Adrenal gland (tissue), 12 donors: ENCODE data around the gene TENM4. TPM values are rescaled to one million over a fixed set of nuclear protein-coding genes. Genes with fewer than 3 reads are reported as not detected.

Source experiments
- DNase-seq, 7 donors: peaks; one replicate each; pipeline ENCODE4 v3.0.0-alpha.2; 2019 to 2020
- H3K27ac ChIP-seq, 5 donors: fragments of 200-600 bp; sonication (generic) in 4 of 5; 1 replicate in 3 of 5; 2 replicates in 2 of 5; pipeline versions ENCODE4 v1.5.1 to v1.8.0; 2016 to 2020; ENCODE audit warnings: mild to moderate bottlenecking in 1 of 5
- H3K27me3 ChIP-seq: fragments of 200-600 bp; 2 replicates; pipeline ENCODE4 v1.8.0; 2021
- H3K36me3 ChIP-seq, 2 donors: fragments of 200-600 bp; replicated peaks in 1 of 2; 1 replicate in 1 of 2; 2 replicates in 1 of 2; pipeline versions ENCODE4 v1.5.1 to v1.8.0; 2018 to 2022
- H3K4me1 ChIP-seq, 2 donors: fragments of 200-600 bp; replicated peaks in 1 of 2; 1 replicate in 1 of 2; 2 replicates in 1 of 2; pipeline versions ENCODE4 v1.5.1 to v1.8.0; 2018 to 2021
- H3K4me3 ChIP-seq, 4 donors: fragments of 200-600 bp; sonication (generic) in 3 of 4; one replicate each; pipeline ENCODE4 v1.5.1; 2016 to 2018
- H3K9me3 ChIP-seq, 3 donors: fragments of 200-600 bp; sonication (generic) in 1 of 3; replicated peaks in 1 of 3; 1 replicate in 2 of 3; 2 replicates in 1 of 3; pipeline versions ENCODE4 v1.5.1 to v1.8.0; 2016 to 2021
- CTCF ChIP-seq, 6 experiments: fragments of 450-650 bp in 4 of 6; fragments of 200-600 bp in 2 of 6; sonication (generic) in 1 of 6; IDR thresholded peaks; 1 replicate in 5 of 6; 2 replicates in 1 of 6; pipeline versions ENCODE4 v1.5.1 to v1.8.0; 2016 to 2021; ENCODE audit warnings: antibody characterized with exemption in 6 of 6, mild to moderate bottlenecking in 2 of 6, moderate library complexity in 1 of 6
- POLR2A ChIP-seq, 2 donors: fragments of 450-650 bp; IDR thresholded peaks; one replicate each; pipeline ENCODE4 v1.6.1; 2017; ENCODE audit warnings: antibody characterized with exemption in 2 of 2, mild to moderate bottlenecking in 2 of 2, moderate library complexity in 1 of 2
- WGBS, 4 donors: extraction: QIAGEN DNeasy Blood & Tissue Kit in 2 of 4; methylation state at CpG; one replicate each; pipeline versions ENCODE4 v1.1.5 to v1.1.7; 2013 to 2017; 5-methylcytosine and 5-hydroxymethylcytosine counted together
- intact Hi-C, 2 donors: fragments of 100-400 bp; cut with DNase I; formaldehyde crosslinking; loops; one replicate each; pipeline versions ENCODE4 v1.14.1 to v1.15.0; 2022 to 2023
- polyA plus RNA-seq, 3 donors: library from polyadenylated mRNA; stranded (reverse); fragments of 200-250 nt in 2 of 3; fragments of 350-450 nt in 1 of 3; fragmentation: Illumina TruSeq in 1 of 3; extraction: RNeasy Lipid Tissue Mini Kit (QIAGEN cat#74804) in 1 of 3; gene quantifications; one replicate each; pipeline ENCODE4 v1.2.3, GENCODE V29; 2013 to 2014
- total RNA-seq, 9 donors: library from RNA; depleted of rRNA in 4 of 9; stranded (reverse); fragments of >200 nt in 4 of 9; fragments of 120-200 nt in 1 of 9; fragmentation: NEBNext Ultra II Directional in 1 of 9; extraction: Animal tissue kit (Norgen Biotek cat#: 25700) in 1 of 9; gene quantifications; one replicate each; pipeline versions ENCODE4 v1.1.0 to v1.2.4, GENCODE V29; 2013 to 2023
- donor health status: healthy with polysubstance abuse.
- donor health status: Bipolar disorder and iron deficiency.
- donor health status: DM: yes; HTN: yes; CAD: no.
- donor health status: DM: no; HTN: no; CAD: no.
- donor health status: DM: no; HTN: no; CAD: no.
- donor health status: DM: yes; HTN: yes; CAD: no.

TENM4 gene
- total and polyA plus RNA-seq, 12 donors: 0.74 to 24.9 (median 6.7) TPM

DNA sequence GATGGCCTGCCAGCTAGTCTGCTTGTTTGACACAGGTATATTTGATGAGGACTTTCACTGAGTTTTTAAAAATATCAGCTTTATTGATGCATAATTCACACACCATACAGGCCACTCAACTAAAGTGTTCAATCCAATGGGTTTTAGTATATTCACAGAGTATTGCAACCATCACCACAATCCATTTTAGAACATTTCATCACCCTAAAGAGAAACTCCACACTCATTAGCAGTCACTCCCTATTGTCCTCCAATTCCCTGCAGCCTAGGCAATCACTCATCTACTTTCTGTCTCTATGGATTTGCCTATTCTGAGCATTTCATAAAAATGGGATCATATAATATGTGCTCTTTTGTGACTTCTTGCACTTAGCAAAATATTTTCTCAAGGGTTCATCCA is 468.2 kb downstream of the TENM4 start:
- intact Hi-C loops: loop anchor here in 1 of 2 donors (10.0 kb wide), 1 partner anchor 58 kb away; no protein-coding TSS in a partner anchor
- TF ChIP-seq CTCF (IDR thresholded peaks at IDR 0.05) (no peak), POLR2A (IDR thresholded peaks at IDR 0.05) (no peak)
- DNase-seq: no peak
- no peaks in the 10 kb centered on the region for H3K27me3 ChIP-seq
- H3K36me3 ChIP-seq: no peaks in the 10 kb centered on the region
- H3K27ac ChIP-seq: no peak overlapping the region
- H3K9me3 ChIP-seq: no peaks in the 10 kb centered on the region
- no peak overlapping the region for H3K4me3 ChIP-seq
- H3K4me1 ChIP-seq: no peaks in the 10 kb centered on the region

GRCh38 chr11:78972177-78972576 is 468.7 kb downstream of the TENM4 start:
- Histone ChIP-seq H3K4me1 (no peaks in the 10 kb centered on the region), H3K36me3 (no peaks in the 10 kb centered on the region), H3K27ac (no peak overlapping the region), H3K9me3 (no peaks in the 10 kb centered on the region), H3K4me3 (no peak overlapping the region), H3K27me3 (no peaks in the 10 kb centered on the region)
- intact Hi-C loops: loop anchor here in 1 of 2 donors (10.0 kb wide), 1 partner anchor 57 kb away; no protein-coding TSS in a partner anchor
- TF ChIP-seq CTCF (IDR thresholded peaks at IDR 0.05) (no peak), POLR2A (IDR thresholded peaks at IDR 0.05) (no peak)
- 83 to 89% (median 84%) methylated on average over 7 of the region's 7 CpGs for WGBS, 4 donors
- no peak for DNase-seq

GRCh38 chr11:78967811-78968210 is 473.0 kb downstream of the TENM4 start:
- intact Hi-C loops: no loop called here

DNA sequence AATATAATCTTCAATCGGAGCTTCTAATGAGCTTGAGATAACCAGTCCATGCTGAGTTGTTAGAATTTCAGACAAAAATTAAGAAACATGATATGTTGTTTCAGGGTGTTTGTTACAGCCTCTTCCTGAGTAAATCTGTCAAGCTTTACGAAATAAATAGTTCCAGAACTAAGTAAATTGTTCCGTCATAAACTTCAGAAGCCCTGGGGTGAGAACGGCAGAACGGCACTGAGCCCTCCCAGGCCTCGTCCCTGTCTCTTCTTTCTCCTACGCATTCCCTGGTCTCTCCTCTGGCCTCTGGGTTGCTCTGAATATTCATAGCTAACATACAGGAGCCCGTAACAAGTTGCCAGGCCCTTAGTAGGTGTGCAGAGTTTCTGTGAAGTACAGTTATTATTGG is 475.4 kb downstream of the TENM4 start:
- Histone ChIP-seq H3K27ac (no peak overlapping the region), H3K4me1 (no peaks in the 10 kb centered on the region), H3K9me3 (no peaks in the 10 kb centered on the region), H3K4me3 (no peak overlapping the region), H3K27me3 (no peaks in the 10 kb centered on the region), H3K36me3 (no peaks in the 10 kb centered on the region)
- TF ChIP-seq POLR2A (IDR thresholded peaks at IDR 0.05) (no peak), CTCF (IDR thresholded peaks at IDR 0.05) (no peak)
- 91 to 95% (median 92%) methylated on average over 8 of the region's 8 CpGs for WGBS, 4 donors
- DNase-seq: no peak
- intact Hi-C loops: no loop called here

More at GRCh38 chr11:78967811-78968210, 473.0 kb downstream of the TENM4 start:
- no peaks in the 10 kb centered on the region for H3K4me1 ChIP-seq
- no peaks in the 10 kb centered on the region for H3K36me3 ChIP-seq
- DNase-seq: no peak
- TF ChIP-seq POLR2A (IDR thresholded peaks at IDR 0.05): no peak
- TF ChIP-seq CTCF (IDR thresholded peaks at IDR 0.05): no peak
- no peaks in the 10 kb centered on the region for H3K9me3 ChIP-seq
- no peaks in the 10 kb centered on the region for H3K27me3 ChIP-seq
- H3K4me3 ChIP-seq: no peak overlapping the region
- H3K27ac ChIP-seq: no peak overlapping the region
- 86 to 94% (median 91%) methylated on average over 3 of the region's 3 CpGs for WGBS, 4 donors
